Esophagus muscularis mucosa (tissue), 4 donors: ENCODE results near the gene ADAMTS16. TPM values are rescaled to one million over a fixed set of nuclear protein-coding genes. Genes with fewer than 3 reads are reported as not detected.

Experiments used
- DNase-seq: peaks from one replicate; pipeline ENCODE4 v3.0.0-alpha.2; 2017; ENCODE audit errors: extremely low spot score
- H3K27ac ChIP-seq, 4 donors: fragments of 200-600 bp; sonication (generic); replicated peaks in 1 of 4; 1 replicate in 3 of 4; 2 replicates in 1 of 4; pipeline ENCODE4 v1.5.1; 2016 to 2019; ENCODE audit warnings: mild to moderate bottlenecking in 1 of 4
- H3K27me3 ChIP-seq, 4 donors: fragments of 200-600 bp; sonication (generic); one replicate each; pipeline versions ENCODE4 v1.5.1 to v1.6.0; 2016 to 2019
- H3K36me3 ChIP-seq, 4 donors: fragments of 200-600 bp; sonication (generic); one replicate each; pipeline ENCODE4 v1.5.1; 2016 to 2019
- H3K4me1 ChIP-seq, 4 donors: fragments of 200-600 bp; sonication (generic); one replicate each; pipeline ENCODE4 v1.5.1; 2016 to 2019
- H3K4me3 ChIP-seq, 4 donors: fragments of 200-600 bp; sonication (generic); 1 replicate in 2 of 4; 2 replicates in 2 of 4; pipeline ENCODE4 v1.5.1; 2016 to 2019; ENCODE audit warnings: mild to moderate bottlenecking in 4 of 4, moderate library complexity in 1 of 4
- H3K9me3 ChIP-seq, 4 donors: fragments of 200-600 bp; sonication (generic); 1 replicate in 3 of 4; 2 replicates in 1 of 4; pipeline ENCODE4 v1.5.1; 2016 to 2019
- EP300 ChIP-seq: sonication (generic); formaldehyde crosslinking; IDR thresholded peaks from one replicate; pipeline ENCODE4 v1.6.1; 2017; ENCODE audit warnings: antibody characterized with exemption
- POLR2A ChIP-seq: fragments of 450-650 bp; IDR thresholded peaks from one replicate; pipeline ENCODE4 v1.6.1; 2017; ENCODE audit warnings: antibody characterized with exemption, moderate library complexity, mild to moderate bottlenecking, low read depth
- POLR2AphosphoS5 ChIP-seq, 2 donors: sonication (generic); formaldehyde crosslinking; IDR thresholded peaks; one replicate each; pipeline ENCODE4 v1.6.1; 2017; ENCODE audit warnings: antibody characterized with exemption in 2 of 2
- WGBS: methylation state at CpG from one replicate; pipeline ENCODE4 v1.1.5; 2018; 5-methylcytosine and 5-hydroxymethylcytosine counted together
- intact Hi-C: fragments of 100-400 bp; cut with DNase I; formaldehyde crosslinking; loops from one replicate; pipeline ENCODE4 v1.15.1; 2023
- total RNA-seq, 4 donors: library from RNA; depleted of rRNA; stranded (reverse); fragments of >200 nt; gene quantifications; one replicate each; pipeline versions ENCODE4 v1.1.0 to v1.2.1, GENCODE V29; 2016
- TF ChIP-seq, protein P1 (sequence below), 3 experiments: fragments of 200-600 bp in 2 of 3; fragments of 450-650 bp in 1 of 3; sonication (generic) in 2 of 3; IDR thresholded peaks; one replicate each; pipeline ENCODE4 v1.5.1; 2017 to 2019; ENCODE audit warnings: antibody characterized with exemption in 3 of 3, mild to moderate bottlenecking in 2 of 3, moderate library complexity in 1 of 3

ADAMTS16 gene
- total RNA-seq, 4 donors from 2014 or later, result 0.42 to 1.1 (median 0.50) TPM; not detected in 1

GRCh38 chr5:5270958-5271785 is 131.0 kb downstream of the ADAMTS16 start:
- Histone ChIP-seq H3K36me3 (no peaks in the 10 kb centered on the region), H3K27ac (no peak overlapping the region), H3K4me3 (peak overlapping the region; percentile 22 to 30 (median 24)), H3K9me3 (peaks cover 0 to 3% (median 0%) of the 10 kb centered on the region in 4 donors), H3K4me1 (peaks cover 0 to 11% (median 7%) of the 10 kb centered on the region in 4 donors), H3K27me3 (peaks cover 0 to 36% (median 0%) of the 10 kb centered on the region in 4 donors)
- intact Hi-C loops, result no loop called here
- peak; percentile 92 for DNase-seq
- TF ChIP-seq POLR2AphosphoS5 (IDR thresholded peaks at IDR 0.05) (no peak), POLR2A (no peak), EP300 (no peak)
- TF ChIP-seq, protein P1, sequence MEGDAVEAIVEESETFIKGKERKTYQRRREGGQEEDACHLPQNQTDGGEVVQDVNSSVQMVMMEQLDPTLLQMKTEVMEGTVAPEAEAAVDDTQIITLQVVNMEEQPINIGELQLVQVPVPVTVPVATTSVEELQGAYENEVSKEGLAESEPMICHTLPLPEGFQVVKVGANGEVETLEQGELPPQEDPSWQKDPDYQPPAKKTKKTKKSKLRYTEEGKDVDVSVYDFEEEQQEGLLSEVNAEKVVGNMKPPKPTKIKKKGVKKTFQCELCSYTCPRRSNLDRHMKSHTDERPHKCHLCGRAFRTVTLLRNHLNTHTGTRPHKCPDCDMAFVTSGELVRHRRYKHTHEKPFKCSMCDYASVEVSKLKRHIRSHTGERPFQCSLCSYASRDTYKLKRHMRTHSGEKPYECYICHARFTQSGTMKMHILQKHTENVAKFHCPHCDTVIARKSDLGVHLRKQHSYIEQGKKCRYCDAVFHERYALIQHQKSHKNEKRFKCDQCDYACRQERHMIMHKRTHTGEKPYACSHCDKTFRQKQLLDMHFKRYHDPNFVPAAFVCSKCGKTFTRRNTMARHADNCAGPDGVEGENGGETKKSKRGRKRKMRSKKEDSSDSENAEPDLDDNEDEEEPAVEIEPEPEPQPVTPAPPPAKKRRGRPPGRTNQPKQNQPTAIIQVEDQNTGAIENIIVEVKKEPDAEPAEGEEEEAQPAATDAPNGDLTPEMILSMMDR (IDR thresholded peaks at IDR 0.05), result no peak
- 28% methylated on average over 18 of the region's 18 CpGs for WGBS

- peaks cover 0 to 11% (median 7%) of the 10 kb centered on the region in 4 donors for H3K4me1 ChIP-seq
- H3K9me3 ChIP-seq, result peaks cover 0 to 3% (median 0%) of the 10 kb centered on the region in 4 donors
- peak overlapping the region in 2 of 4 donors; percentile 25 to 30 for H3K4me3 ChIP-seq
- intact Hi-C loops, result no loop called here
- no peak for TF ChIP-seq POLR2A
- no peak for TF ChIP-seq EP300
- TF ChIP-seq, protein P1 (IDR thresholded peaks at IDR 0.05), result no peak
- no peak for TF ChIP-seq POLR2AphosphoS5 (IDR thresholded peaks at IDR 0.05)
- 42% methylated on average over 9 of the region's 9 CpGs for WGBS
- peak; percentile 68 for DNase-seq
- H3K36me3 ChIP-seq, result no peaks in the 10 kb centered on the region
- H3K27ac ChIP-seq, result no peak overlapping the region
- H3K27me3 ChIP-seq, result peaks cover 0 to 34% (median 0%) of the 10 kb centered on the region in 4 donors
These were observed 131.7 kb downstream of the ADAMTS16 start for GRCh38 chr5:5271786-5272321.

- no peak overlapping the region for H3K27ac ChIP-seq
- no peak for DNase-seq
- WGBS, result 71% methylated on average over 3 of the region's 3 CpGs
- intact Hi-C loops, result no loop called here
- peaks cover 0 to 3% (median 0%) of the 10 kb centered on the region in 4 donors for H3K9me3 ChIP-seq
- no peaks in the 10 kb centered on the region for H3K36me3 ChIP-seq
- peaks cover 0 to 25% (median 0%) of the 10 kb centered on the region in 4 donors for H3K27me3 ChIP-seq
- H3K4me3 ChIP-seq, result no peak overlapping the region
- TF ChIP-seq EP300 (no peak), POLR2A (no peak), POLR2AphosphoS5 (IDR thresholded peaks at IDR 0.05) (no peak)
- TF ChIP-seq, protein P1 (IDR thresholded peaks at IDR 0.05), result no peak
- H3K4me1 ChIP-seq, result peaks cover 0 to 11% (median 7%) of the 10 kb centered on the region in 4 donors
These were observed 133.3 kb downstream of the ADAMTS16 start for GRCh38 chr5:5273398-5273797.

- WGBS, result 93% methylated on average over 5 of the region's 5 CpGs
- peak; percentile 86 for DNase-seq
- intact Hi-C loops, result no loop called here
- Histone ChIP-seq H3K27ac (no peak overlapping the region), H3K4me1 (peaks cover 0 to 11% (median 7%) of the 10 kb centered on the region in 4 donors), H3K9me3 (peaks cover 0 to 3% (median 0%) of the 10 kb centered on the region in 4 donors), H3K4me3 (no peak overlapping the region), H3K36me3 (no peaks in the 10 kb centered on the region), H3K27me3 (peaks cover 0 to 20% (median 0%) of the 10 kb centered on the region in 4 donors)
- TF ChIP-seq, protein P1 (IDR thresholded peaks at IDR 0.05), result no peak
- no peak for TF ChIP-seq POLR2AphosphoS5 (IDR thresholded peaks at IDR 0.05)
- TF ChIP-seq EP300, result no peak
- no peak for TF ChIP-seq POLR2A
These were observed 133.8 kb downstream of the ADAMTS16 start for GRCh38 chr5:5273976-5274375.
